ENCODE measurements around the gene CLTB. TPM values are rescaled to one million over a fixed set of nuclear protein-coding genes. Genes with fewer than 3 reads are reported as not detected.

CLTB gene
- total and polyA plus RNA-seq, 2 of the 4 experiments (the other 2 are of a cell fraction): 87.6 to 99.9 TPM

DNA sequence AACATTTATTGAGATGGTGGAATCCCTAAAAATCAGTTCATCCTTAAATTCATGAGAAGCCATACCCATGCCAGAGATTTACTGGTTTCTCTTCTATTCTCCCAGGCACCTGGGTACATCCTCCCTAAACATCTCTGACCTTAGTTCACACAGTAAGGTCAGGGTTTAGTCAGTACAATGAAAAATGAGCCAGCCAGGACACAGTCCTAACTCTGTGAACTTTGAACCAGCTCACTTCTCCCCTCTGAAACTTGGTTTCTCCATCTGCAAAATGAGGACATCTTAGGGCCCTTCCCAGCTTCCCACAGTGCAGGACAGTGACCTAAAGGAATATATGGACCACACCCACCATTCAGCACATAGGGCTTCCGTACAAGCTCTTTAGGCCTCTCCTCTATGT, 29.8 kb downstream of the CLTB start:
- Histone ChIP-seq H3K23ac (ENCODE audit: low read depth, low read length) (no peak overlapping the region), H3K27me3 (ENCODE audit: control insufficient read depth, insufficient read depth, low read length) (no peaks in the 10 kb centered on the region), H3K4ac (ENCODE audit: low read depth, low read length) (no peak overlapping the region), H2BK15ac (ENCODE audit: low read depth, low read length) (no peak overlapping the region), H2AK9ac (replicated peaks; ENCODE audit: low read depth, low read length, poor library complexity) (no peak overlapping the region), H4K20me1 (ENCODE audit: insufficient read depth, low read length) (peaks cover 3% of the 10 kb centered on the region; the same call in 1 of the 2 replicates), H3K79me1 (ENCODE audit: low read depth in 1 of 2, low read length in 2 of 2) (peaks cover 9 to 49% of the 10 kb centered on the region in 2 experiments; a peak in 3 of 4 replicates), H3K9me1 (ENCODE audit: insufficient read depth, low read length) (no peaks in the 10 kb centered on the region; the same call in 1 of the 2 replicates), H2BK20ac (ENCODE audit: low read depth, low read length) (no peak overlapping the region), H3K9ac (ENCODE audit: low read depth, low read length) (no peak overlapping the region), H2AK5ac (ENCODE audit: low read depth, low read length) (no peak overlapping the region), H4K91ac (ENCODE audit: insufficient read depth, low read depth, low read length) (no peak overlapping the region), H2BK120ac (ENCODE audit: low read depth, low read length) (no peak overlapping the region), H3K9me3 (ENCODE audit: control insufficient read depth, insufficient read depth, low read length) (no peaks in the 10 kb centered on the region), H3K18ac (ENCODE audit: low read depth, low read length) (no peak overlapping the region), H2BK5ac (ENCODE audit: low read depth, low read length, poor library complexity, severe bottlenecking) (no peak overlapping the region), H3K4me2 (ENCODE audit: low read depth, low read length) (no peak overlapping the region), H3K27ac (ENCODE audit: insufficient read depth, low read length) (no peak overlapping the region), H3K56ac (ENCODE audit: extremely low read depth, insufficient read depth, low read length) (no peak overlapping the region), H3K4me3 (ENCODE audit: insufficient read depth, low read depth, low read length) (no peak overlapping the region), H3K4me1 (ENCODE audit: control insufficient read depth, insufficient read depth, low read length) (no peaks in the 10 kb centered on the region), H4K8ac (ENCODE audit: low read depth in 2 of 2, low read length in 2 of 2) (no peak overlapping the region), H2AFZ (replicated peaks; ENCODE audit: low read length, poor library complexity) (no peak overlapping the region), H4K5ac (ENCODE audit: low read depth, low read length) (no peak overlapping the region), H3K36me3 (ENCODE audit: control insufficient read depth, insufficient read depth, low read length) (peaks cover 40% of the 10 kb centered on the region), H3K14ac (replicated peaks; ENCODE audit: low read depth, low read length) (no peak overlapping the region)
- intact Hi-C loops (cut with micrococcal nuclease): no loop called here
- CTCF ChIA-PET: interaction anchor here (0.6 kb wide), 1 partner anchor 28 kb away, joined by 4 read pairs; no protein-coding TSS in a partner anchor
- dilution Hi-C loops (cut with HindIII; ENCODE audit: low sequenced_read_pairs, unreplicated experiment): no loop called here
- DNase-seq: no peak
- in situ Hi-C loops (cut with MboI; ENCODE audit: low sequenced_read_pairs): no loop called here
- no peak for ATAC-seq (ENCODE audit: low read depth)
- TF ChIP-seq, protein P1, sequence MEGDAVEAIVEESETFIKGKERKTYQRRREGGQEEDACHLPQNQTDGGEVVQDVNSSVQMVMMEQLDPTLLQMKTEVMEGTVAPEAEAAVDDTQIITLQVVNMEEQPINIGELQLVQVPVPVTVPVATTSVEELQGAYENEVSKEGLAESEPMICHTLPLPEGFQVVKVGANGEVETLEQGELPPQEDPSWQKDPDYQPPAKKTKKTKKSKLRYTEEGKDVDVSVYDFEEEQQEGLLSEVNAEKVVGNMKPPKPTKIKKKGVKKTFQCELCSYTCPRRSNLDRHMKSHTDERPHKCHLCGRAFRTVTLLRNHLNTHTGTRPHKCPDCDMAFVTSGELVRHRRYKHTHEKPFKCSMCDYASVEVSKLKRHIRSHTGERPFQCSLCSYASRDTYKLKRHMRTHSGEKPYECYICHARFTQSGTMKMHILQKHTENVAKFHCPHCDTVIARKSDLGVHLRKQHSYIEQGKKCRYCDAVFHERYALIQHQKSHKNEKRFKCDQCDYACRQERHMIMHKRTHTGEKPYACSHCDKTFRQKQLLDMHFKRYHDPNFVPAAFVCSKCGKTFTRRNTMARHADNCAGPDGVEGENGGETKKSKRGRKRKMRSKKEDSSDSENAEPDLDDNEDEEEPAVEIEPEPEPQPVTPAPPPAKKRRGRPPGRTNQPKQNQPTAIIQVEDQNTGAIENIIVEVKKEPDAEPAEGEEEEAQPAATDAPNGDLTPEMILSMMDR (conservative IDR thresholded peaks at IDR 0.05; ENCODE audit: low read depth, low read length): no peak
- TF ChIP-seq MAZ (IDR thresholded peaks at IDR 0.05; ENCODE audit: borderline replicate concordance, low read depth, low read length) (no peak), RAD21 (IDR thresholded peaks at IDR 0.05; ENCODE audit: low read length) (no peak), MXI1 (IDR thresholded peaks at IDR 0.05; ENCODE audit: borderline replicate concordance, low read depth, low read length) (no peak)
- POLR2A ChIA-PET (ENCODE audit: unreplicated experiment): no interaction called here
- no CpG with 5 or more reads among the region's 1 CpG for WGBS, 2 experiments (ENCODE audit: extremely low coverage in 2 of 2, insufficient read length in 1 of 2)
- no TSS peak for BruUV-seq (replicated peaks)

All from IMR-90 (cell line).